CD14-positive monocyte (primary cell): Measurements from ENCODE around the gene NAXE. TPM values are rescaled to one million over a fixed set of nuclear protein-coding genes. Genes with fewer than 3 reads are reported as not detected.

ENCODE experiments used
- DNase-seq, 3 donors: peaks; one replicate each; pipeline ENCODE4 v3.0.0-alpha.2; 2011 to 2022
- H2AFZ ChIP-seq: 2 replicates; pipeline ENCODE4 v1.6.0; 2012; ENCODE audit warnings: mild to moderate bottlenecking, low read depth, low read length, inconsistent platforms; ENCODE audit not compliant: insufficient read depth, poor library complexity, severe bottlenecking
- H3K27ac ChIP-seq, 2 donors: 1 replicate in 1 of 2; 2 replicates in 1 of 2; pipeline ENCODE4 v1.5.1; 2012 to 2013; ENCODE audit warnings: low read length in 2 of 2, control low read depth in 1 of 2, inconsistent platforms in 1 of 2, low read depth in 1 of 2, mild to moderate bottlenecking in 1 of 2
- H3K27me3 ChIP-seq, 2 donors: one replicate each; pipeline versions ENCODE4 v1.6.0 to v1.6.1; 2011 to 2013; ENCODE audit warnings: low read length in 2 of 2; ENCODE audit not compliant: control insufficient read depth in 2 of 2, insufficient read depth in 2 of 2
- H3K36me3 ChIP-seq, 2 donors: replicated peaks in 1 of 2; 1 replicate in 1 of 2; 2 replicates in 1 of 2; pipeline versions ENCODE4 v1.5.1 to v1.6.1; 2012 to 2013; ENCODE audit warnings: low read length in 2 of 2, control low read depth in 1 of 2, inconsistent platforms in 1 of 2, mild to moderate bottlenecking in 1 of 2; ENCODE audit not compliant: insufficient read depth in 2 of 2, control insufficient read depth in 1 of 2
- H3K4me1 ChIP-seq, 2 donors: 1 replicate in 1 of 2; 2 replicates in 1 of 2; pipeline versions ENCODE4 v1.5.1 to v1.6.1; 2012 to 2013; ENCODE audit warnings: low read length in 2 of 2, control low read depth in 1 of 2, inconsistent platforms in 1 of 2, mild to moderate bottlenecking in 1 of 2, moderate library complexity in 1 of 2; ENCODE audit not compliant: insufficient read depth in 2 of 2, control insufficient read depth in 1 of 2
- H3K4me2 ChIP-seq: replicated peaks from 2 replicates; pipeline ENCODE3; 2012; ENCODE audit warnings: low read length, moderate library complexity, mild to moderate bottlenecking; ENCODE audit not compliant: poor library complexity, severe bottlenecking; ENCODE audit errors: extremely low read depth
- H3K4me3 ChIP-seq, 3 experiments: fragments of 200-600 bp in 1 of 3; sonication (generic) in 1 of 3; replicated peaks in 1 of 3; 1 replicate in 2 of 3; 2 replicates in 1 of 3; pipeline ENCODE4 v1.5.1; 2011 to 2013; ENCODE audit warnings: low read length in 3 of 3, mild to moderate bottlenecking in 3 of 3, control low read depth in 2 of 3, low read depth in 2 of 3, inconsistent platforms in 1 of 3, moderate library complexity in 1 of 3
- H3K79me2 ChIP-seq: 2 replicates; pipeline ENCODE4 v1.6.0; 2012; ENCODE audit warnings: mild to moderate bottlenecking, control low read depth, inconsistent platforms, low read length, moderate library complexity; ENCODE audit not compliant: insufficient read depth
- H3K9ac ChIP-seq: 2 replicates; pipeline ENCODE4 v1.6.0; 2017; ENCODE audit warnings: low read length, mild to moderate bottlenecking; ENCODE audit not compliant: insufficient read depth, poor library complexity, severe bottlenecking
- H3K9me3 ChIP-seq, 2 donors: replicated peaks in 1 of 2; 1 replicate in 1 of 2; 2 replicates in 1 of 2; pipeline versions ENCODE4 v1.5.1 to v1.6.1; 2012 to 2013; ENCODE audit warnings: low read length in 2 of 2, control low read depth in 1 of 2; ENCODE audit not compliant: control insufficient read depth in 1 of 2, insufficient read depth in 1 of 2
- H4K20me1 ChIP-seq: 2 replicates; pipeline ENCODE4 v1.6.0; 2012; ENCODE audit warnings: mild to moderate bottlenecking, low read length, control low read depth, moderate library complexity; ENCODE audit not compliant: insufficient read depth
- H3K27ac Mint-ChIP-seq, 7 donors: one replicate each; pipeline ENCODE4 v1.8.0; 2020; ENCODE audit warnings: mild to moderate bottlenecking in 7 of 7, mixed read lengths in 7 of 7, moderate library complexity in 6 of 7, inconsistent platforms in 2 of 7
- H3K27me3 Mint-ChIP-seq, 3 donors: one replicate each; pipeline ENCODE4 v1.8.0; 2021 to 2022; ENCODE audit warnings: low read depth in 3 of 3, mild to moderate bottlenecking in 3 of 3, mixed read lengths in 3 of 3, moderate library complexity in 3 of 3, inconsistent platforms in 1 of 3
- H3K36me3 Mint-ChIP-seq, 2 donors: one replicate each; pipeline ENCODE4 v1.8.0; 2020; ENCODE audit warnings: mixed read lengths in 2 of 2, inconsistent platforms in 1 of 2, mild to moderate bottlenecking in 1 of 2
- H3K4me1 Mint-ChIP-seq: one replicate; pipeline ENCODE4 v1.8.0; 2020; ENCODE audit warnings: mild to moderate bottlenecking, mixed read lengths
- H3K4me3 Mint-ChIP-seq, 2 donors: one replicate each; pipeline ENCODE4 v1.8.0; 2020; ENCODE audit warnings: mild to moderate bottlenecking in 2 of 2, mixed read lengths in 2 of 2, moderate library complexity in 1 of 2
- H3K9me3 Mint-ChIP-seq, 7 donors: one replicate each; pipeline ENCODE4 v1.8.0; 2020 to 2022; ENCODE audit warnings: mixed read lengths in 7 of 7, mild to moderate bottlenecking in 6 of 7, moderate library complexity in 6 of 7, inconsistent platforms in 2 of 7
- CTCF ChIP-seq: fragments of 200-600 bp; IDR thresholded peaks from one replicate; pipeline ENCODE4 v1.8.0; 2022; ENCODE audit warnings: antibody characterized with exemption, mild to moderate bottlenecking
- WGBS: methylation state at CpG from one replicate; pipeline ENCODE4 v1.1.5; 2013; ENCODE audit warnings: missing lambda C conversion rate; ENCODE audit not compliant: insufficient coverage; 5-methylcytosine and 5-hydroxymethylcytosine counted together
- intact Hi-C, 2 donors: fragments of 100-400 bp; cut with micrococcal nuclease; formaldehyde crosslinking; loops; one replicate each; pipeline versions ENCODE4 v1.15.0 to v1.15.1; 2023
- polyA plus RNA-seq, 3 donors: library from polyadenylated mRNA; depleted of rRNA in 1 of 3; unstranded in 2 of 3; stranded (reverse) in 1 of 3; fragments of 300-500 nt in 2 of 3; fragments of >200 nt in 1 of 3; fragmentation: Illumina TruSeq in 2 of 3; gene quantifications; 1 replicate in 2 of 3; 2 replicates in 1 of 3; pipeline ENCODE4 v1.2.3, GENCODE V29; 2012 to 2021

The NAXE gene
- polyA plus RNA-seq, 3 donors, result 23.7 to 81.7 (median 54.9) TPM

GRCh38 chr1:156589546-156589945 lies 2.0 kb upstream of the NAXE start:
- Histone ChIP-seq H3K9ac (no peak overlapping the region), H2AFZ (no peak overlapping the region), H3K27ac (no peak overlapping the region), H3K36me3 (peaks cover under 1 to 13% of the 10 kb centered on the region in 2 donors), H3K27me3 (no peaks in the 10 kb centered on the region), H3K4me3 (no peak overlapping the region), H3K9me3 (no peaks in the 10 kb centered on the region), H4K20me1 (no peaks in the 10 kb centered on the region), H3K4me1 (peaks cover 14 to 20% of the 10 kb centered on the region in 2 donors), H3K79me2 (peaks cover 9% of the 10 kb centered on the region), H3K4me2 (no peak overlapping the region)
- no peak overlapping the region for H3K27ac Mint-ChIP-seq
- H3K9me3 Mint-ChIP-seq, result no peaks in the 10 kb centered on the region
- intact Hi-C loops, result no loop called here
- no peak overlapping the region for H3K4me3 Mint-ChIP-seq
- no peak for TF ChIP-seq CTCF
- peaks cover 17% of the 10 kb centered on the region for H3K4me1 Mint-ChIP-seq
- peaks cover 0 to 3% (median 0%) of the 10 kb centered on the region in 3 donors for H3K27me3 Mint-ChIP-seq
- no peak for DNase-seq
- WGBS, result no CpG with 5 or more reads among the region's 5 CpGs
- peaks cover 6 to 10% of the 10 kb centered on the region in 2 donors for H3K36me3 Mint-ChIP-seq

- no peaks in the 10 kb centered on the region for H3K9me3 ChIP-seq
- TF ChIP-seq CTCF, result no peak
- intact Hi-C loops, result loop anchor here in 1 of 2 donors (1.0 kb wide), 1 partner anchor 8 kb away; no protein-coding TSS in a partner anchor
- Mint-ChIP-seq H3K36me3 (peaks cover 16 to 20% of the 10 kb centered on the region in 2 donors), H3K27ac (peak overlapping the region in 1 of 7 donors; percentile 92), H3K27me3 (peaks cover 0 to 2% (median 0%) of the 10 kb centered on the region in 3 donors), H3K4me3 (peak overlapping the region in 1 of 2 donors; percentile 82), H3K9me3 (no peaks in the 10 kb centered on the region), H3K4me1 (peaks cover 17% of the 10 kb centered on the region)
- H3K36me3 ChIP-seq, result peaks cover 11 to 23% of the 10 kb centered on the region in 2 donors
- H3K4me3 ChIP-seq, result peak overlapping the region in 1 of 3 experiments; percentile 88
- H3K27me3 ChIP-seq, result no peaks in the 10 kb centered on the region
- peaks cover 9% of the 10 kb centered on the region for H3K79me2 ChIP-seq
- H4K20me1 ChIP-seq, result no peaks in the 10 kb centered on the region
- DNase-seq, result no peak
- H3K9ac ChIP-seq, result no peak overlapping the region
- peaks cover 14 to 20% of the 10 kb centered on the region in 2 donors for H3K4me1 ChIP-seq
- WGBS, result 95% methylated on average over 4 of the region's 10 CpGs
- peak overlapping the region; percentile 95 for H3K4me2 ChIP-seq
- H3K27ac ChIP-seq, result peak overlapping the region in 1 of 2 donors; percentile 84
- H2AFZ ChIP-seq, result peak overlapping the region; percentile 97
These were observed 1.0 kb upstream of the NAXE start for GRCh38 chr1:156590326-156591180.
